HG02678 (cell line): ENCODE results near the gene ALDOC.

ENCODE experiments used
- ATAC-seq: cut with Tn5 transposase; IDR thresholded peaks from one replicate; pipeline ENCODE4 v1.9.1; 2021; ENCODE audit warnings: mild to moderate bottlenecking, moderate library complexity; ENCODE audit not compliant: unreplicated experiment

Gene ALDOC

DNA sequence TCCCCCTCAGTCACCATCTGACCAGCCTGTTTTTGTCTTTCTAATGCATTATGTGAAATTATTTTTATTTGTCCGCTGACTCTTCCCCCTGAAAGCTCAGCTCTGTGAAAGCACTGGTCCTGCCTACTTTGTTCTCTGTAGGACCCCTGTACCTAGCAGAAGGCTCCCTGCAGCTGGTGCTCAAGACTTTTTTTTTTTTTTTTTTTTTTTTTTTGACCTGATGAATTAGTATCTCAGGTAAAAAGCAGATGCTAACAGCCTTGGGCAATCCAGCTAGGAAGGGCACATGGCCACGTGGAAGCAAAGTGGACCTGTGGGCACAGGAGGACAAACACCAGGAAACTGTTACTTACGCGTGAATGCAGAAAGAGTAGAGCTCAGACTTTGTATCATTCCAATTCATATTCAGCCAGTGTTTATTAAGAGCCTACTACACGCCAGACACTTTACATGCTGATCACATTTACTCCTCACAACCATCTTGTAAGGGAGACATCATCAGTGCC is 23.6 kb downstream of the ALDOC start:
- ATAC-seq: no peak

DNA sequence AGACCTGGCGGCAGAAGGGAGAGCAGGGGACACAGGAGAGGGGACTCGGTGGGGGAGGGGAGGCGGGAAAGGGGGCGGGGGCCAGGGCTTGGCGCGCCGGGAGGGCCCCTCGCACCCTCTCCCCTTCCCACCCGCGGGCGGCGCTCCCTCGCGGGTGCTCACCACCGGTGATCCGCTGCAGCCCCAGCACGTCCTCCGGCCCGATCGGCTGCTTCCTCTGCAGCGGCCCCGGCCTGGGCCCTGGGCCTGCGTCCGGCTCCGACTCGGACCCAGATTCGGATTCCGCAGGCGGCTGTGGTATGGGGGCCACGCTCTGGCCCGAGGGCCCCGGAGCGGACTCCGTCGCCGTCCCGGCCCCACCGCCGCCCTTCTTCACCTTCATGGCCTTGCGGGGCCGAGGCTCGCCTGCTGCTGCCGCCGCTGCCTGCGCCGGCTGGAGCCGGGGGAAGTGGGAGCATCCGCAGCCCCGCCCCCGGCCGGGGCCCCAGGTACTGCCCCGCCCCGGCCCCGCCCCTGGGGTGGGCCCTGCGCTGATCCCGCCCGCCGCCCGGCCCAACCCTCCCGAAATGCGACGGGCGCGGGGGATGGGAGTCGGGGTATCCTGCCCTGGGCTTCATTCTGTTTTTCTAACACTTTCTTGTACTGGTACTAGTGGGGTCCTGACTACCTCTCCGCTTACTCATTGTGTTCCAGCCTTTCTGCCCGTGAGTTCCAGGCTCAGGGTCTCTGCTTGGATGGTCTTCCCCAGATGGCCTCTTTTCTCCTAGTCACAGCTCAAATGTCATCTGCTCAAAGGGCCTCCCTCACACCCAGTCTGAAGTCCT is 24.3 kb downstream of the ALDOC start, which contains the start of gene UNC119:
UNC119 (minus strand) TSS at position 449 of the 824 bp plus-strand sequence; CDS start at position 382, 67 bp downstream.
- ATAC-seq: peak; percentile 64

DNA sequence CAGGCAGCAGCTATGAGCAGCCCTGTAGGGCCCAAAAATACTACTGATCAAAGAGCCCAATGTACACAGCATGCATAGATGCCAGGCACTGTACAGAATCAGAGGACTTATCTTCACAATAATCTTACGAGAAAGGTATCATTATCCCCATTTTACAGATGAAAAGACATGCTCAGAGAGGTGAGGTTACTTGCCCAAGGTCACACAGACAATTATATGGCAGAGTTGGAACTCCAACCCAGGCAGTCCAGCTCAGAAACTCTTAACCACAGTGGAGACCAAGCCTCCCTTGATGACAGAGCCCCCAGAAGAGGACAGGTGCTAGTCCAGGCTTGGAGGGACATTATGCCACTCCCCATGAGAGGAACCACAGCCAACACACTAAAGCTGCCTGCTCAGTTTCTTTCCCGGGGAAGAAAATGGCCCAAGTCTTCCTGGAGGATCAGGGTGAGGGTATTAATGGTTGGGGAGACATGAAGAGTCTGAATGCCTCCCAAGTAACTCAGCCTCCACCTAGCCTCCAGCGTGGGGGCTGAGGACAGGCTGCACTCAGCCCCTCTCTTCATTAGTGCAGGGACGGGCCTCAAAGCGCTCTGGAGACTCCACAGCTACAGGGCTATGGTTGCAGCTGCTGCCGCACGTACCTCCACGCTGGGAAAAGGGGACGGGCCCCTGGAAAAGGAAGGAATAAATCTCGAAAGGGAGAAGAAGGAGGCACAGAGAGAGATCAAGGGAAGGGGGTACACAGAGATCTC is 25.1 kb downstream of the ALDOC start:
- no peak for ATAC-seq

DNA sequence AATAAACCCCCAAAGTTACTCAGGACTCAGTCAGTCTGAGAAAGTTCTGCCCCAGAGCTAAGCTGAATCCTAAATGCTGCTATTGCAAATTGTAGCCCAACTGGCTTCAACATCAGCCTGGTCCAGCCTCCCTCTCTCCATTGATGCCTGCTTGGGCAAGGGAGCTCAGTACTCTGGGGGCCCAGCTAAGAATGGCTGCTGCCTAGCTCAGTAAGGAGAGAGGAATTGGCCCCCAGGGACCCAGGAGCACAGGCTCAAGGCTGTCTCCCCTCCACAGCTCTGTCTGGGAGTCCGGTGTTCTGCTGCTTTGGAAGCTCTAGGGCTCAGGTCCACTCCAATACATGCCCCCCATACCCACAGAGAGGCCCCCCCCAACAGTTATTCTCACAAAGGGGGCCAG is 25.8 kb downstream of the ALDOC start:
- ATAC-seq: no peak

DNA sequence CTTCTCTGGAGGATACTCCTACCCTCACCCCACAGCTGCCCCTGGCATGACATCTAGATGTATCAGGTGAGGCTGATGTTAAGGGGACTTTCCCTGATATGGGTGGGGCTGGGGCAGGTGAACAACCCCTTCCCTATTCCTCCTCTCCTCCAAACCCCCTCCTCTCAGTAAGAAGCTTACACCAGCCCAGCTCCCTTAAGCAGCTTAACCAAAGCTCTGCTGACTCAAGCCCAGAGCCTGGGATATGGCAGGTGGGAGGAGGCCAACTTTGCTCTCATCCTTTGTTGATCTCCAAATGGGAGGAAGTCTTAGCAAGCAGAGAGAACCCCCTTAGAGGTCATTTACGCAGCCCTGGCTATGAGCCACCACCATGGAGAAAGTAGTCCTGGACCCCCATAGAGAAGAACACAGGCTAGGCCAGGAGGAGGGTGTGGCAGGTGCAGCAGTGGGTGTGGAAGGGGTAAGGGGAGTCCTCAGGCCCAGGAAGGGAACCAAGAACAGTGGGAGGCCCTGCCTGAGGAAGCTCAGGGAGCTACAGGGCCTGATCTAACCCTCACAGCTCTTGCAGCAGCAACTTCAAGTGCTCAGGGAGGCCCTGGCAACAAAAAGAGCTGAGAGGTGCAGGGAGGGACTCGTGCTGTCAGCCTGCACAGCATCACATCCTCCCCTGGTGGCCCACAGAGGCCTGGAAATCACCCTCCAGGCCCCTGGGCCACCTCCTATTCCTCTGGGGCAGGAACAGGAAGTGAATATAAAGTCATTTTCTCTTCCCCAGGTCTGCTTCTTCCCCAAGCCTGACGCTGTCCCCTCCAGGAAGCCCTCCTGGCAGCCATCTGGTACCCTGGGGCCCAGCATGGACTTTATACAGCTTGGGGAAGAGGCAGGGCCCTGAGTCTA is 27.2 kb downstream of the ALDOC start:
- ATAC-seq: peak; percentile 46

DNA sequence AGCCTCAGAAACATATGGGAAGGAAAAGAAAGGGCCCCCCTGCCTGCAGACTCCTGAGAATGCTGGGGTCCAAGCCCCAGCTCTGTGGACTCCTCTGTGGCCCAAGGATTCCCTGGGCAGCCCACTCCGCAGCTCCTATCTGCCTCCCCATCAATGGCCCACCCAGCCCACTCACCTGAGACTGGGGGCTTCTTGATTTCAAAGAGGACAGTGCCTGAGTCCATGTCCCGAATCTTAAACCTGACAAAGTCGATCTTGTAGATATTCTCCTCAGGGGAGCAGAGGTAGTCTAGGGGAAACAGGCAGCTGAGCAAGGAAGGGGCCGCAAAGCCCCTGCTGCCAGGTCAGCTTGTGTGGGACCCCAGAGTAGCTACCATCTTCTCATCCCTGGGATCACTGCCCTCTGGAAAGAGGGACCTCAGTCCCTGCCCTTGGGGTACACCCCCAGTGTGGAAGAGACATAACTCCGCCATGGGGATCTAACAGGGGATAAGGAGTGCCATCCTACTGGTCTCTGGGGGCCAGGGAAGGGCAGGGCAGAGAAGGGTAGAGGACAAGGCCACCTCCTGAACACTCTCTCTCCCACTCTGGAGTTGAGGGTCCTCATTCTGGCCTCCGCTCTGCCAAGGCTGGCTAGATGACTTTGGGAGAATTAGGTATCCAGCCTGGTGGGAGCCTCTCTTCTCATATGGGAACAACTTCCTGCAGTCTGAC is 28.1 kb downstream of the ALDOC start:
- ATAC-seq: no peak

DNA sequence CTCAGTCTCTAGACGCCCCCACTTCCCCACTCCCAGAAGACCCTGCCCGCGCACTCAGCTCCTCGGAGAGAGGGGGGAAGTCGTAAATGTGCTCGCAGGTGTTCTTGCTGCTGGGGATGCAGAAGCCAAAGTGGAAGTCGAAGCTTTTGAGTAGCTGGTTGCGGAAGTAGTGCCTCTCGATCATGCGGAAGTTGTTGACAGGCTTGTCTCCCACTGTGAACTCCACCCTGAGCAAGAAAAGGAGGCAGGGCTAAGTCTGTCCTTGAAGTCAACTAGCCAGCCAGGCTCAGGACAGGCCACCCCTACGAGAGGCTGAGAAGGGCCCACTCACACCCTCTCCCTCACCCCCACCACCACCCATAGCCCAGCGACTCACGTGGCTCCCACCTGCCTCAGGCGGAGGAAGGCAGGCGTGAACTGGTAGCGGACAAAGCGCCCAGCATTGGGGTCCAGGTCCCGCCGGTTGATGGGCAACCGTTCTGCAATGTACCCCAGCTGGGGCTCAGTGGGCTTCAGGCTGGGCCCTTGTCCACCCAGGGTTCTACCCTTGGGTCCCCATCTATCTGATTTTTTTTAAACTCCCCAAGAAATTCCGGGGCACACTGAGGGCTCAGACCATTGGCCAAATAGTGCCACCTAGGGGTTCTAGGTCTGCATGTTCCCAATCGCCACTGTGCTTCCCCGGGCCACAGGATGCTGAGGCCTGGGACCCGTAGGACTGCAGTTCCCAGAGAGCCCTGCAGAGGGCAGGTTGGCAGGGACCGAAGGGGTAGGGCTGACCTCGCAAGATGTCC is 28.9 kb downstream of the ALDOC start:
- no peak for ATAC-seq

DNA sequence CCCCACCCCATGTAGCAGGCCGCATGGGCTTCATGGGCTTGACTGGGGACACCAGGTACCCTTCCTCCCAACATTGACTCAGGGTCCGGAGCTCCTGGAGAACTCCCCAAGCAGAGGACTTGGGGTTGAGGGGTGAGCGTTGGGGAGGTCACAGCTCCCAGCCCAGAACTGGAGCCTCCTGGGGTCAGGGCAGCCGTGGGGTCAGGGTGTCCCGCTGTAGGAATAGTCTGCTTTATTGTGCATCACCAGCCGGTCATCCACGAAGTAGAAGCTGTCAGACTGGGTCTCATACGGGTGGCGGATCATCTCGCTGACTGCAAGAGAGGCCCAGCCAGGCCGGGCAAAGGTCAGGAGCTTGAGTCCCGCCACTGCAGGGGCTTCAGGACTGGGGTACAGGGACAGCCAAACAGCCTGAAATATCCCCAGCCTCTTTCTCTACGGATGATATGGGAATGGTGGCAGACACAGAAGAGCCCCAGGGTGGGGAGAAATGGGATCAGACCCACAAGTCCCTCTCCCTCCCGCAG is 29.5 kb downstream of the ALDOC start:
- ATAC-seq: no peak

DNA sequence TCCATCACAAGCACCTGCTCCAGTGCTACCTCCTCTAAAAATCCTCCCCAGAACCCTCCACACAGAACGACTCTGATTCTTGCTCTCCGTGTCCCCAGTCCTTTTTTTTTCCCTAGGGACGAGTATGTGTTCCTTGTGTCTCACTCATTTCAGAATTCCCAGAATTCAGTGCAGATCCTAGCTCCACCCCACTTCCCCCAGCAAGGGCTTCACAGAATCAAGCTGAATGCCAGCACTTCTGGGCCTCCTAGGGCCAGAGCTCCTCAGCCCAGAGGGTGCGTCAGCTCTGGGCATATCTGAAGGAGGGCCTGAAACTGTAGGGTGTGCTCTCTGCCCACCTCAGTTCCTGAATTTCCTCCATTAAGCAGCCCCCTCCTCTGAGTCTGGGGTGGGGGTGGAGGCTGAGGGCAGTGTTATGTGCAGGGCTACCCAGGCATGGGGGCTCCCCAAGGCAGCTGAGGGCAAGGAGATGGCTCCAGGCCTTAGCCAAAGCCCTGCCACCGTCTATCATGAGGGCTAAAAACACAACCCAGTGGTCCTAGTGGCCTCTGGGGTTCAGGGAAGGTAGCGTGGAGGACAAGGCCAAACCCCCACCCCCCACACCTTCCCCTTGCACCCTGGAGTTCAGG is 30.8 kb downstream of the ALDOC start:
- no peak for ATAC-seq

DNA sequence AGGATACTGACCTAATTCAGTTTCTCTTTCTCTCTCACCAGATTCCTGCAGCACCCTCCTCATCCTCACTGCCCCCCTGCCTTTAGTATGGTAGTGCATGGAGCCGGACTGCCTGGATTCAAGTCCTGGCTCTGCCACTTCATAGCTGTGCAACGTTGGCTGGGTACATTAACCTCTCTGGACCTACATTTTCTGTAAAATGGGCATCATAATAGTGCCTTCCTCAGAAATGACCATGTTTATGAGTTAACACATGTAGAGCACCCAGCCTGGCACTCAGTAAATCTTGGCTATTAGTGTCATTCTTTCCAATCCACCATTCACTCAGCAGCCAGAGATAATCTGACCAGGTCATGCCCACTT is 31.6 kb downstream of the ALDOC start:
- no peak for ATAC-seq

DNA sequence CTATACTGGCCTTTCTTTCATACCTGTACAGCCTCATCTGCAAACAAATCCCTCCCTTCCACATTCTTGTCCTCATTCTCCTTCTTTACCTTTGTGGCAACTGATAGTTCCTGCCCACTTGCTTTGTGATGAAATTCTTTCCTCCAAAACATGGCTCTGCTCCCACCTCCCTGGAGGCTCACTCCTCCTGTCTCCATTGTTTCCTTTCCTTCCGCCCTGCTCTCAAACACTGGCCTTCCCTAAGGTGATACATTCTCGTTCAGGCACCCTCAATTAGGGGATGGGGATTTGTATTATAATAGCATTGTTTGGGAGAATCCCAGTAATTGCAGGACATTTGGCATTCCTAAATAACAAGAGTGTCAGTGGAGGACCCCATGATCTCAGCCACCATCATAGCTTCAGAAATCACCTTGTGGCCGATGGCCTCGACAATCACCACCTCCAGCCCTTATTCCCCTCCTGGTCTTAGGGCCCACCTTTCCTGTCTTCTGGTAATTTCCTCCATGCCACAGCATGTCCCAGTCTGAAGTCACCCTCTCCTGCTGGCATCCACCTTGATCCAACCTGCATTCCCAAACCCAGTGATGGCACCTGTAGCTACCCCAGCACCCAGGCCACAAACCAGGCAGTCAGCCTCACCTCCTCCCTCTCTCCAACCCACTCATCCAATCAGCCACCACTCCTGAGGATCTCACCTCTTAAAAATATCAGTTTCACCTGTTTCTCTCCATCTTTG is 32.1 kb downstream of the ALDOC start:
- ATAC-seq: no peak

DNA sequence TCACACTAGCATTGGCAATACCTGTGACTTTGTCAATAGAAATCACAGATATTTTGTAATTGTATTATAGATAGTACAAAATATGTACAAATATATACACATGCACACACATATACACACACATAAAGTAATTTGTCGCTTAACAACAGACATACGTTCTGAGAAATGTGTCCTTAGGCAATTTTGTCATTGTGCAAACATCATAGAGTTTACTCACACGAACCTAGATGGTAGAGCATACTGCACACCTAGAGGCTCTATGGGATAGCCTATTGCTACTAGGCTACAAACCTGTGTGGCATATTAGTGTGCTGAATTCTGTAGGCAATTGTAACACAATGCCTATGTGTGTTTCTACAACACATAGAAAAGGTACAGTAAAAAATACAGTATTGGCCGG is 35.3 kb downstream of the ALDOC start:
- no peak for ATAC-seq

DNA sequence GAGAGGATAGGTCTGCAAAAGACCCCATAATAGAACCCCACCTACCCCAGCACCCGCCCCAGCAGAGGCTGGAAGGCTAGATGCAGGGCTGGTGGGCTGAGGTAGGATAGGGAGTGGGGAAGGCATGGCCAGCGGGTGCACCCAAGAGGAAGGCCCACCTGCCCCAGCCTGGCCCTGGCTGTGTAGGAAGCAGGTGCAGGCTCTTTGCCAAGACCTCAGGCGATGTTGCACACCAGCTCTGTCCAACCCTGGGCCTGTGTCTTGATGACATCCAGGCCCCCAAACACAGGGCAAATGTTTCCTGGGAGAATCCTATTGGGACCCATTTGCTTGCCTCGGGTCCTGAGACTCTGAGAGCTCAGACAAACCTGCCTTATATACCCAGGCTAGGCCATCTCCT is 36.5 kb downstream of the ALDOC start:
- ATAC-seq: no peak

DNA sequence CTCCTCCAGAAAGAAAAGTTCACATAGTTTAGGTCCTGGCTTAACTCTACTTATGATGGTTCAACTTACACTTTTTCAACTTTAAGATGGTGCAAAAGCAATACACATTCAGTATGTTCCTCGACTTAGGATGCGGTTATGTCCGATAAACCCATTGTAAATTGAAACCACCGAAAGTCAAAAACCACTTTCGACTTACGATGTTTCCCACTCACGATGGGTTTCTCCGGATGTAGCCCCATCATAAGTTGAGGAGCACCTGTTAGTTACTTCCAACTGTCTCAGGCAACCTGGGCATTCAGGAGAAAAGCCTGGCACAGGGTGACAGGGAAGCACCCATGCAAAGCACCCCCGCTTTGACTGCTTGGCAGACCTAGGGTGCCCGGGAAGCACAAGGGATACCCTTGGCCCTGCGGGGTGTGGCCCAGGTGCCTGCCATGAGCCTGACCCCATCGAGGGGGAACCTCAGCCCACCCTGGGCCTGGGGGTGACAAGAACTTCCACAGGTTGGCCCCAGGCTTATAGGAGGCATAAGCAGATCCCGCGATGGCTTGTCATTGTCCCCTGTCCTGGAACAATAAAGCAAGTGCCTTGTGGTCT is 38.3 kb downstream of the ALDOC start:
- no peak for ATAC-seq

DNA sequence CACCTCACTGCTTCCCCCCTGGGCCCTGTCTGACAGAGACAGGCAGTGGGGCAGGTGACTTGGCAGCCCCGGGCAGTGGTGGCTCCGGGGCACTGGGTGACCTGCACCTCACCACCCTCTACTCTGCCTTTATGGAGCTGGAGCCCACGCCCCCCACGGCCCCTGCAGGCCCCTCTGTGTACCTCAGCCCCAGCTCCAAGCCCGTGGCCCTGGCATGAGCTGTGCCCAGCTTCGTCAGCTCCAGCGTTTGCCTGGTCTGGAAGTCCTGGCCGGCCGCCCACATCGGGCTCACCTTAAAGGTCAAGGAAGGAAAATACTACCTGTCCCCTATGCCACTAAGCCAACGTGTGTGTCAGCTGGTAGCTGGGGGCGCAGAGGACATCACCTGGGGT is 39.5 kb downstream of the ALDOC start:
- ATAC-seq: no peak

DNA sequence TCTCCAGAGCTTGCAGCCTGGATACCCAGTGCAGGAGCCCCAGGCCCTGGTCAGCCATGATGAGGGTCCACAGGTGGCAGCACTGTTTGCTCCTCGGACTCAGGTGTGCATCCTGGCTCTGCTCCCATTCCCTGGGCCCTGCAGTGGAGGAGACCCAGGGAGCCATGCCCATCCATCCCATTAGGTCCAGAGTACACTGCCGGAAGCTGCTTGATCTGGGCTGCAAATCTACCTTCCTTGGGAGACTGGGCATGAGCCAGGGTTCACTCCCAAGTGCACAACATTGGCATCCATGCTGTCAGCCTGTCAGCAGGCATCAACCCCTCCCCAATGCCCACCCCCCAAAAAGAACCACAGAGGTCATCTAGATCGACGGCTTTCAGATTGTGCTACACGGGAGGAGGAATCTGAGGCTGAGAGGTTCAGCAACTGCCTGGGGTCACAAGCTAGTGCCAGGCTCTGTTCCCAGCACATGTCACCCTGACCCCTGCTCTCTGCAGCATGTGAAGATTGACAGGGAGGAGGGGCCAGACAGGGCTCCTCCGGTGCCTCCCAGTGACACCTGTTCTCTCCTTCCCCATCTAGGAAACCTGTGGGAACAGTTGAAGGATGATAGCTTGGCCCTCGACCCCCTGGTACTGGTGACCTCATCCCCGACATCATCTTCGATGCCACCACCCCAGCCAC is 40.0 kb downstream of the ALDOC start:
- no peak for ATAC-seq

DNA sequence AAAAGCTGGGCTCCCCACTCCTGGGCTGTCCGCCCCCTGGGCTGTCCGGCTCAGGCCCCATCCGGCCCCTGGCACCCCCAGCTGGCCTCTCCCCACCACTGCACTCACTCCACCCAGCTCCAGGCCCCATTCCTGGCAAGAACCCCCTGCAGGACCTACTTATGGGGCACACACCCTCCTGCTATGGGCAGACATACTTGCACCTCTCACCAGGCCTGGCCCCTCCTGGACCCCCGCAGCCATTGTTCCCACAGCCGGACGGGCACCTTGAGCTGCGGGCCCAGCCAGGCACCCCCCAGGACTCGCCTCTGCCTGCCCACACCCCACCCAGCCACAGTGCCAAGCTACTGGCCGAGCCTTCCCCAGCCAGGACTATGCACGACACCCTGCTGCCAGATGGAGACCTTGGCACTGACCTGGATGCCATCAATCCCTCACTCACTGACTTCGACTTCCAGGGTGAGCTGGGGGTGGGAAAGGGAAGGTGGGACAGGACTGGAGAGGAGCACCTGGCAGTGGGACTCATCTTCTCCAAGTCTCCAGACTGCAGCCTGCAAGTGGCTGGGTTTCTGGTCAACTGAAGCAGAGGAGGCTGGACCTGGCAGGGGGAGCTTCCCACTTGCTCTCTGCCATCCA is 41.8 kb downstream of the ALDOC start:
- ATAC-seq: no peak
